ENCODE results near the gene PFDN2.

Gene PFDN2

GRCh38 chr1:161080441-161081405 is 37.1 kb downstream of the PFDN2 start:
- Histone ChIP-seq H3K4me1 (ENCODE audit: low read length) (no peaks in the 10 kb centered on the region), H3K27ac (ENCODE audit: low read length) (no peak overlapping the region), H3K4me2 (ENCODE audit: low read depth, low read length) (no peak overlapping the region), H3K4me3 (ENCODE audit: low read length) (no peak overlapping the region), H2AFZ (ENCODE audit: low read length) (no peak overlapping the region), H3K27me3 (replicated peaks; ENCODE audit: insufficient read depth, low read length) (no peaks in the 10 kb centered on the region), H3F3A (ENCODE audit: insufficient read depth, low read length) (no peaks in the 10 kb centered on the region), H4K20me1 (ENCODE audit: insufficient read depth, low read length) (no peaks in the 10 kb centered on the region), H3K9me2 (replicated peaks; ENCODE audit: insufficient read depth, low read length) (no peaks in the 10 kb centered on the region), H3K9me3 (replicated peaks; ENCODE audit: insufficient read depth, low read length) (no peaks in the 10 kb centered on the region), H3K9ac (ENCODE audit: low read length) (no peak overlapping the region), H3K36me3 (replicated peaks; ENCODE audit: insufficient read depth, low read length) (no peaks in the 10 kb centered on the region), H3K79me2 (ENCODE audit: low read length) (no peaks in the 10 kb centered on the region)
- no peak for DNase-seq
- TF ChIP-seq CTCF (IDR thresholded peaks at IDR 0.05; ENCODE audit: low read length) (no peak), EZH2 (optimal IDR thresholded peaks at IDR 0.05; ENCODE audit: low read depth, low read length) (no peak), EZH2phosphoT487 (IDR thresholded peaks at IDR 0.05; ENCODE audit: low read length) (no peak)

DNA sequence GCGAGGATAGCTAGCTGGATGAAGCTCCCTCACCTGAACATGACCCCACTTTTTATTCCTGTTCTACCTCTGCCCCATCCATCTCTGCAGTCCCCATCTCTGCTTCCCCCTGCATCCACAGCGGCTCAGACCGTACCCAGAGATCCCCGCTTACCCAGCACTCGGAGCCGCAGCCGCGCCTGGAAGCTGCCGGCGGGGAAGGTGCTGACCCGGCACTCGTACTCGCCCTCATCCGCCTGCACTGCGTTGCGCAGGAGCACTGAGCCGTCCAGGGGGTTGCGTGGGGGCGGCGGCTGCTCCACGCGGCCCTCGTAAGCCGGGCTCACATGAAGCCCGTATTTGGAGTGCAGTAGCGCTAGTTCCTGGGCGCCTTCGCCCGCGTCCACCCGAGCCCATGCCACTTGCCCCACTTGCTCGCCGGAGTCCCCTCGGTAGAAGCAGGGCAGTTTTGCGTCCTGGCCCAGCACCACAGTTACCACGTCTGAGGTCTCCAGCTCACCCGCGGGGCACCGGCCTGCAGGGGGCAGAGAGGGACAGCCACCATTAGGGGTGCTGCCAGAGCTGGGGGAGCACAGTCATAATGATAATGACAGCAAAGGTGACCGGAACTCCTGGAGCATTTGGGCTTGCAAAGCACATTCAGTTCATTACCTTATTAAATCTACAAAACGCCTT is 38.3 kb downstream of the PFDN2 start:
- H3K9ac ChIP-seq (ENCODE audit: low read length): no peak overlapping the region
- H2AFZ ChIP-seq (ENCODE audit: low read length): no peak overlapping the region
- no peaks in the 10 kb centered on the region for H3K79me2 ChIP-seq (ENCODE audit: low read length)
- H4K20me1 ChIP-seq (ENCODE audit: insufficient read depth, low read length): no peaks in the 10 kb centered on the region
- no peaks in the 10 kb centered on the region for H3K9me3 ChIP-seq (replicated peaks; ENCODE audit: insufficient read depth, low read length)
- TF ChIP-seq EZH2 (optimal IDR thresholded peaks at IDR 0.05; ENCODE audit: low read depth, low read length): no peak
- no peak for TF ChIP-seq EZH2phosphoT487 (IDR thresholded peaks at IDR 0.05; ENCODE audit: low read length)
- TF ChIP-seq CTCF (IDR thresholded peaks at IDR 0.05; ENCODE audit: low read length): peak; percentile 12
- H3K27me3 ChIP-seq (replicated peaks; ENCODE audit: insufficient read depth, low read length): no peaks in the 10 kb centered on the region
- no peaks in the 10 kb centered on the region for H3K36me3 ChIP-seq (replicated peaks; ENCODE audit: insufficient read depth, low read length)
- no peak overlapping the region for H3K27ac ChIP-seq (ENCODE audit: low read length)
- no peaks in the 10 kb centered on the region for H3F3A ChIP-seq (ENCODE audit: insufficient read depth, low read length)
- DNase-seq: no peak
- no peak overlapping the region for H3K4me2 ChIP-seq (ENCODE audit: low read depth, low read length)
- H3K4me3 ChIP-seq (ENCODE audit: low read length): no peak overlapping the region
- H3K9me2 ChIP-seq (replicated peaks; ENCODE audit: insufficient read depth, low read length): no peaks in the 10 kb centered on the region
- H3K4me1 ChIP-seq (ENCODE audit: low read length): no peaks in the 10 kb centered on the region

- Histone ChIP-seq H3K4me2 (ENCODE audit: low read depth, low read length) (no peak overlapping the region), H3K79me2 (ENCODE audit: low read length) (no peaks in the 10 kb centered on the region), H3K36me3 (replicated peaks; ENCODE audit: insufficient read depth, low read length) (no peaks in the 10 kb centered on the region), H3F3A (ENCODE audit: insufficient read depth, low read length) (no peaks in the 10 kb centered on the region), H3K4me3 (ENCODE audit: low read length) (no peak overlapping the region), H3K4me1 (ENCODE audit: low read length) (no peaks in the 10 kb centered on the region), H3K27ac (ENCODE audit: low read length) (no peak overlapping the region), H2AFZ (ENCODE audit: low read length) (no peak overlapping the region), H3K9me2 (replicated peaks; ENCODE audit: insufficient read depth, low read length) (no peaks in the 10 kb centered on the region), H3K9me3 (replicated peaks; ENCODE audit: insufficient read depth, low read length) (no peaks in the 10 kb centered on the region), H3K27me3 (replicated peaks; ENCODE audit: insufficient read depth, low read length) (no peaks in the 10 kb centered on the region), H3K9ac (ENCODE audit: low read length) (no peak overlapping the region), H4K20me1 (ENCODE audit: insufficient read depth, low read length) (no peaks in the 10 kb centered on the region)
- no peak for DNase-seq
- no peak for TF ChIP-seq CTCF (IDR thresholded peaks at IDR 0.05; ENCODE audit: low read length)
- no peak for TF ChIP-seq EZH2phosphoT487 (IDR thresholded peaks at IDR 0.05; ENCODE audit: low read length)
- no peak for TF ChIP-seq EZH2 (optimal IDR thresholded peaks at IDR 0.05; ENCODE audit: low read depth, low read length)
These were observed 40.4 kb downstream of the PFDN2 start for GRCh38 chr1:161077426-161077825.

Measured in MM.1S (cell line).